GM23338 (cell line): ENCODE data around the gene CASK. TPM values are rescaled to one million over a fixed set of nuclear protein-coding genes. Genes with fewer than 3 reads are reported as not detected.

Source experiments
- ATAC-seq: fragments of 200-7000 bp; cut with Tn5 transposase; 3 replicates; pipeline ENCODE4 v1.9.1; 2020
- DNase-seq: peaks from one replicate; pipeline ENCODE4 v3.0.0-alpha.2; 2015; ENCODE audit warnings: low spot score
- H2AFZ ChIP-seq: fragments of 200-600 bp; sonication (generic); 2 replicates; pipeline ENCODE4 v1.8.0; 2016; ENCODE audit warnings: antibody characterized with exemption, mild to moderate bottlenecking, moderate library complexity
- H3F3A ChIP-seq: fragments of 200-600 bp; sonication (generic); replicated peaks from 2 replicates; pipeline ENCODE4 v1.8.0; 2017; ENCODE audit warnings: antibody characterized with exemption, mixed run types, low read depth
- H3K27ac ChIP-seq: fragments of 200-600 bp; sonication (generic); 2 replicates; pipeline ENCODE4 v1.6.1; 2016; ENCODE audit warnings: low read depth
- H3K27me3 ChIP-seq: fragments of 200-600 bp; sonication (generic); 2 replicates; pipeline ENCODE4 v1.8.0; 2016; ENCODE audit warnings: mild to moderate bottlenecking, mixed run types, moderate library complexity; ENCODE audit not compliant: insufficient read depth
- H3K36me3 ChIP-seq: fragments of 200-600 bp; sonication (generic); 2 replicates; pipeline ENCODE4 v1.8.0; 2016; ENCODE audit warnings: mild to moderate bottlenecking; ENCODE audit not compliant: insufficient read depth
- H3K4me1 ChIP-seq: fragments of 200-600 bp; sonication (generic); 2 replicates; pipeline ENCODE4 v1.8.0; 2016; ENCODE audit warnings: mild to moderate bottlenecking, moderate library complexity; ENCODE audit not compliant: insufficient read depth
- H3K4me2 ChIP-seq: fragments of 200-600 bp; sonication (generic); 2 replicates; pipeline ENCODE4 v1.7.1; 2017; ENCODE audit warnings: mixed run types
- H3K4me3 ChIP-seq: fragments of 200-600 bp; sonication (generic); 2 replicates; pipeline ENCODE4 v1.6.1; 2016; ENCODE audit warnings: mixed run types
- H3K79me2 ChIP-seq: fragments of 200-600 bp; sonication (generic); replicated peaks from 2 replicates; pipeline ENCODE4 v1.8.0; 2017; ENCODE audit warnings: mild to moderate bottlenecking; ENCODE audit not compliant: insufficient read depth
- H3K9me2 ChIP-seq: fragments of 200-600 bp; sonication (generic); 2 replicates; pipeline ENCODE4 v1.8.0; 2017; ENCODE audit not compliant: insufficient read depth
- H4K20me1 ChIP-seq: fragments of 200-600 bp; sonication (generic); replicated peaks from 2 replicates; pipeline ENCODE4 v1.8.0; 2017; ENCODE audit warnings: mild to moderate bottlenecking; ENCODE audit not compliant: insufficient read depth
- H3K27ac Mint-ChIP-seq: 2 replicates; pipeline ENCODE4 v1.8.0; 2020; ENCODE audit warnings: inconsistent platforms, mild to moderate bottlenecking, moderate library complexity, mixed read lengths
- H3K27me3 Mint-ChIP-seq: 3 replicates; pipeline ENCODE4 v1.8.0; 2022; ENCODE audit warnings: low read depth, mild to moderate bottlenecking, moderate library complexity, mixed read lengths, inconsistent platforms; ENCODE audit not compliant: insufficient read depth, poor library complexity
- H3K36me3 Mint-ChIP-seq: 3 replicates; pipeline ENCODE4 v1.8.0; 2021; ENCODE audit warnings: low read depth, mild to moderate bottlenecking, inconsistent platforms, moderate library complexity, mixed read lengths
- H3K4me1 Mint-ChIP-seq: 3 replicates; pipeline ENCODE4 v1.8.0; 2020; ENCODE audit warnings: mild to moderate bottlenecking, inconsistent platforms, mixed read lengths
- H3K4me3 Mint-ChIP-seq: 3 replicates; pipeline ENCODE4 v1.8.0; 2021; ENCODE audit warnings: moderate library complexity, mild to moderate bottlenecking, inconsistent platforms, mixed read lengths
- H3K9me3 Mint-ChIP-seq: 3 replicates; pipeline ENCODE4 v1.8.0; 2020; ENCODE audit warnings: moderate library complexity, mild to moderate bottlenecking, inconsistent platforms, mixed read lengths
- CREB1 ChIP-seq: fragments of 250-450 bp; sonication (Bioruptor Pico); IDR thresholded peaks from 2 replicates; pipeline ENCODE4 v1.5.0; 2020; ENCODE audit warnings: low read depth, mild to moderate bottlenecking, moderate library complexity
- ETS1 ChIP-seq: IDR thresholded peaks from 2 replicates; pipeline ENCODE4 v1.6.1; 2016; ENCODE audit warnings: antibody characterized with exemption
- EZH2 ChIP-seq: fragments of 200-600 bp; sonication (generic); IDR thresholded peaks from one replicate; pipeline ENCODE4 v1.8.0; 2017; ENCODE audit warnings: antibody characterized with exemption, mild to moderate bottlenecking, low read depth; ENCODE audit not compliant: unreplicated experiment
- EZH2phosphoT487 ChIP-seq: fragments of 200-600 bp; sonication (generic); IDR thresholded peaks from one replicate; pipeline ENCODE4 v1.8.1; 2018; ENCODE audit warnings: antibody characterized with exemption; ENCODE audit not compliant: unreplicated experiment
- JUNB ChIP-seq: IDR thresholded peaks from one replicate; pipeline ENCODE4 v1.6.1; 2016; ENCODE audit warnings: antibody characterized with exemption; ENCODE audit not compliant: unreplicated experiment
- NANOG ChIP-seq: IDR thresholded peaks from 2 replicates; pipeline ENCODE4 v1.6.1; 2016; ENCODE audit warnings: antibody characterized with exemption, borderline replicate concordance
- POLR2AphosphoS5 ChIP-seq: IDR thresholded peaks from 2 replicates; pipeline ENCODE4 v1.6.1; 2016; ENCODE audit warnings: antibody characterized with exemption, low read depth
- REST ChIP-seq: IDR thresholded peaks from one replicate; pipeline ENCODE4 v1.6.1; 2018; ENCODE audit warnings: antibody characterized with exemption; ENCODE audit not compliant: unreplicated experiment
- STAT1 ChIP-seq: IDR thresholded peaks from one replicate; pipeline ENCODE4 v1.6.1; 2016; ENCODE audit warnings: antibody characterized with exemption; ENCODE audit not compliant: unreplicated experiment
- ZNF114 ChIP-seq: fragments of 250-450 bp; sonication (Bioruptor Pico); IDR thresholded peaks from 2 replicates; pipeline ENCODE4 v1.5.0; 2020; ENCODE audit warnings: mild to moderate bottlenecking, moderate library complexity
- ZNF331 ChIP-seq: fragments of 250-450 bp; sonication (Bioruptor Pico); IDR thresholded peaks from 2 replicates; pipeline ENCODE4 v1.5.0; 2020; ENCODE audit warnings: low read depth, mild to moderate bottlenecking, moderate library complexity
- polyA plus RNA-seq: library from polyadenylated mRNA; unstranded; fragments of >200 nt; fragmentation: Nextera tagmentation; extraction: Ambion mirVana; gene quantifications from 2 replicates; pipeline ENCODE4 v1.2.1, GENCODE V29; 2016
- total RNA-seq: library from RNA; depleted of rRNA; stranded (reverse); fragments of >200 nt; shearing (Covaris generic); gene quantifications from 2 replicates; pipeline ENCODE4 v1.2.3, GENCODE V29; 2014
- TF ChIP-seq, protein P1 (sequence below): fragments of 250-450 bp; sonication (Bioruptor Pico); IDR thresholded peaks from 2 replicates; pipeline ENCODE4 v1.5.0; 2020; ENCODE audit warnings: mild to moderate bottlenecking, moderate library complexity
- TF ChIP-seq, protein P2 (sequence below), 2 experiments: fragments of 200-600 bp in 1 of 2; sonication (generic) in 1 of 2; conservative IDR thresholded peaks; 2 replicates each; pipeline versions ENCODE4 v1.5.1 to v1.6.1; 2016 to 2017; ENCODE audit warnings: antibody characterized with exemption in 2 of 2, low read depth in 2 of 2, mild to moderate bottlenecking in 2 of 2, moderate library complexity in 1 of 2

The CASK gene
- total and polyA plus RNA-seq, 2 experiments from 2014 or later, result 15.3 to 44.4 TPM

DNA sequence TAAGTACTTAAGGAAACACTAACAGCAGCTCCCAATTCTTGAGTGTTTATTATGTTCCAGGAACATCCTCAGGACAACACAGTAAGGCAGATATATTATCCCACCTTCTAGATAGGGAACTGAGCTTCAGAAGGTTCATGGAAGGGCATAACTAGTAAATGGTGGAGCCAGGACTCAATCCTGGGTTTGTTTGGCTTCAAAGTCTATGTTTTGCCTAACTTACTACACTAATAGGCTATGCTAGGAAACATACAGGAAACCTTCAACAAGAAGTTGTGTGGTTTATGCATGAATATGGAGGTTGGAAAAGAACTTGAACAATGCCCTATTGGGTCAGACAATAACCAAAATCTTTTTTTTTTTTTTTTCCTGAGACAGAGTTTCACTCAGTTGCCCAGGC lies 307.1 kb downstream of the CASK start:
- Histone ChIP-seq H3K4me2 (no peak overlapping the region), H3K27ac (no peak overlapping the region), H3K9me2 (no peaks in the 10 kb centered on the region), H2AFZ (no peak overlapping the region), H3K27me3 (no peaks in the 10 kb centered on the region), H3K36me3 (no peaks in the 10 kb centered on the region), H3K4me1 (peaks cover 3% of the 10 kb centered on the region; the same call in 1 of the 2 replicates), H4K20me1 (no peaks in the 10 kb centered on the region), H3K4me3 (no peak overlapping the region), H3F3A (no peaks in the 10 kb centered on the region), H3K79me2 (no peaks in the 10 kb centered on the region)
- DNase-seq (no peak), ATAC-seq (no peak)
- H3K9me3 Mint-ChIP-seq, result no peaks in the 10 kb centered on the region
- TF ChIP-seq REST (no peak), POLR2AphosphoS5 (no peak), STAT1 (no peak), EZH2 (no peak), EZH2phosphoT487 (no peak), JUNB (no peak), NANOG (no peak), ETS1 (no peak), CREB1 (CRISPR knock-in tag) (no peak), ZNF331 (CRISPR knock-in tag) (no peak), ZNF114 (no peak)
- TF ChIP-seq, protein P1, sequence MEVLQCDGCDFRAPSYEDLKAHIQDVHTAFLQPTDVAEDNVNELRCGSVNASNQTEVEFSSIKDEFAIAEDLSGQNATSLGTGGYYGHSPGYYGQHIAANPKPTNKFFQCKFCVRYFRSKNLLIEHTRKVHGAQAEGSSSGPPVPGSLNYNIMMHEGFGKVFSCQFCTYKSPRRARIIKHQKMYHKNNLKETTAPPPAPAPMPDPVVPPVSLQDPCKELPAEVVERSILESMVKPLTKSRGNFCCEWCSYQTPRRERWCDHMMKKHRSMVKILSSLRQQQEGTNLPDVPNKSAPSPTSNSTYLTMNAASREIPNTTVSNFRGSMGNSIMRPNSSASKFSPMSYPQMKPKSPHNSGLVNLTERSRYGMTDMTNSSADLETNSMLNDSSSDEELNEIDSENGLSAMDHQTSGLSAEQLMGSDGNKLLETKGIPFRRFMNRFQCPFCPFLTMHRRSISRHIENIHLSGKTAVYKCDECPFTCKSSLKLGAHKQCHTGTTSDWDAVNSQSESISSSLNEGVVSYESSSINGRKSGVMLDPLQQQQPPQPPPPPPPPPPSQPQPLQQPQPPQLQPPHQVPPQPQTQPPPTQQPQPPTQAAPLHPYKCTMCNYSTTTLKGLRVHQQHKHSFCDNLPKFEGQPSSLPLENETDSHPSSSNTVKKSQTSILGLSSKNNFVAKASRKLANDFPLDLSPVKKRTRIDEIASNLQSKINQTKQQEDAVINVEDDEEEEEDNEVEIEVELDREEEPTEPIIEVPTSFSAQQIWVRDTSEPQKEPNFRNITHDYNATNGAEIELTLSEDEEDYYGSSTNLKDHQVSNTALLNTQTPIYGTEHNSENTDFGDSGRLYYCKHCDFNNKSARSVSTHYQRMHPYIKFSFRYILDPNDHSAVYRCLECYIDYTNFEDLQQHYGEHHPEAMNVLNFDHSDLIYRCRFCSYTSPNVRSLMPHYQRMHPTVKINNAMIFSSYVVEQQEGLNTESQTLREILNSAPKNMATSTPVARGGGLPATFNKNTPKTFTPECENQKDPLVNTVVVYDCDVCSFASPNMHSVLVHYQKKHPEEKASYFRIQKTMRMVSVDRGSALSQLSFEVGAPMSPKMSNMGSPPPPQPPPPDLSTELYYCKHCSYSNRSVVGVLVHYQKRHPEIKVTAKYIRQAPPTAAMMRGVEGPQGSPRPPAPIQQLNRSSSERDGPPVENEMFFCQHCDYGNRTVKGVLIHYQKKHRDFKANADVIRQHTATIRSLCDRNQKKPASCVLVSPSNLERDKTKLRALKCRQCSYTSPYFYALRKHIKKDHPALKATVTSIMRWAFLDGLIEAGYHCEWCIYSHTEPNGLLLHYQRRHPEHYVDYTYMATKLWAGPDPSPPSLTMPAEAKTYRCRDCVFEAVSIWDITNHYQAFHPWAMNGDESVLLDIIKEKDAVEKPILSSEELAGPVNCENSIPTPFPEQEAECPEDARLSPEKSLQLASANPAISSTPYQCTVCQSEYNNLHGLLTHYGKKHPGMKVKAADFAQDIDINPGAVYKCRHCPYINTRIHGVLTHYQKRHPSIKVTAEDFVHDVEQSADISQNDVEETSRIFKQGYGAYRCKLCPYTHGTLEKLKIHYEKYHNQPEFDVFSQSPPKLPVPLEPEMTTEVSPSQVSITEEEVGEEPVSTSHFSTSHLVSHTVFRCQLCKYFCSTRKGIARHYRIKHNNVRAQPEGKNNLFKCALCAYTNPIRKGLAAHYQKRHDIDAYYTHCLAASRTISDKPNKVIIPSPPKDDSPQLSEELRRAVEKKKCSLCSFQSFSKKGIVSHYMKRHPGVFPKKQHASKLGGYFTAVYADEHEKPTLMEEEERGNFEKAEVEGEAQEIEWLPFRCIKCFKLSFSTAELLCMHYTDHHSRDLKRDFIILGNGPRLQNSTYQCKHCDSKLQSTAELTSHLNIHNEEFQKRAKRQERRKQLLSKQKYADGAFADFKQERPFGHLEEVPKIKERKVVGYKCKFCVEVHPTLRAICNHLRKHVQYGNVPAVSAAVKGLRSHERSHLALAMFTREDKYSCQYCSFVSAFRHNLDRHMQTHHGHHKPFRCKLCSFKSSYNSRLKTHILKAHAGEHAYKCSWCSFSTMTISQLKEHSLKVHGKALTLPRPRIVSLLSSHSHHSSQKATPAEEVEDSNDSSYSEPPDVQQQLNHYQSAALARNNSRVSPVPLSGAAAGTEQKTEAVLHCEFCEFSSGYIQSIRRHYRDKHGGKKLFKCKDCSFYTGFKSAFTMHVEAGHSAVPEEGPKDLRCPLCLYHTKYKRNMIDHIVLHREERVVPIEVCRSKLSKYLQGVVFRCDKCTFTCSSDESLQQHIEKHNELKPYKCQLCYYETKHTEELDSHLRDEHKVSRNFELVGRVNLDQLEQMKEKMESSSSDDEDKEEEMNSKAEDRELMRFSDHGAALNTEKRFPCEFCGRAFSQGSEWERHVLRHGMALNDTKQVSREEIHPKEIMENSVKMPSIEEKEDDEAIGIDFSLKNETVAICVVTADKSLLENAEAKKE (CRISPR knock-in tag), result no peak
- TF ChIP-seq, protein P2, sequence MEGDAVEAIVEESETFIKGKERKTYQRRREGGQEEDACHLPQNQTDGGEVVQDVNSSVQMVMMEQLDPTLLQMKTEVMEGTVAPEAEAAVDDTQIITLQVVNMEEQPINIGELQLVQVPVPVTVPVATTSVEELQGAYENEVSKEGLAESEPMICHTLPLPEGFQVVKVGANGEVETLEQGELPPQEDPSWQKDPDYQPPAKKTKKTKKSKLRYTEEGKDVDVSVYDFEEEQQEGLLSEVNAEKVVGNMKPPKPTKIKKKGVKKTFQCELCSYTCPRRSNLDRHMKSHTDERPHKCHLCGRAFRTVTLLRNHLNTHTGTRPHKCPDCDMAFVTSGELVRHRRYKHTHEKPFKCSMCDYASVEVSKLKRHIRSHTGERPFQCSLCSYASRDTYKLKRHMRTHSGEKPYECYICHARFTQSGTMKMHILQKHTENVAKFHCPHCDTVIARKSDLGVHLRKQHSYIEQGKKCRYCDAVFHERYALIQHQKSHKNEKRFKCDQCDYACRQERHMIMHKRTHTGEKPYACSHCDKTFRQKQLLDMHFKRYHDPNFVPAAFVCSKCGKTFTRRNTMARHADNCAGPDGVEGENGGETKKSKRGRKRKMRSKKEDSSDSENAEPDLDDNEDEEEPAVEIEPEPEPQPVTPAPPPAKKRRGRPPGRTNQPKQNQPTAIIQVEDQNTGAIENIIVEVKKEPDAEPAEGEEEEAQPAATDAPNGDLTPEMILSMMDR (conservative IDR thresholded peaks at IDR 0.05; ENCODE audit: low read depth in 2 of 2), result no peak
- H3K4me1 Mint-ChIP-seq, result peaks cover 5% of the 10 kb centered on the region
- H3K27ac Mint-ChIP-seq, result no peak overlapping the region
- H3K27me3 Mint-ChIP-seq, result no peaks in the 10 kb centered on the region
- H3K36me3 Mint-ChIP-seq, result peaks cover 7% of the 10 kb centered on the region; the same call in 2 of the 3 replicates
- no peak overlapping the region for H3K4me3 Mint-ChIP-seq
